ENCODE results near the gene AREG.

DNA sequence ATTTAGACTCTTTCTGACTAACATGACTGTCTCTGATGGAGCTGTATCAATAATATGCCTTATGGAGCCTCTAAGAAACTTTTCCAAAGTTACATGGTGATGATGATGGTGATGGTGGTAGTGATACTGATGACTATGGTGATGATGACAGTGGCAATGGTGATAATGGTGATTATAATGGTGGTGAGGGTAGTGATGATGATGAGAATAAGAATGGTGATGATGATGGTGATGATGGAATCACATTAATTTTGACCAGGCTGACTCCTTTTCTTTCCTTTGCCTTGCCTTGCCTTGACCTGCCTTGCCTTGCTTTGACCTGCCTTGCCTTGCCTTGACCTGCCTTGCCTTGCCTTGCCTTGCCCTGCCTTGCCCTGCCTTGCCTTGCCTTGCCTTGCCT lies 31.7 kb upstream of the AREG start:
- TF ChIP-seq, protein P1, sequence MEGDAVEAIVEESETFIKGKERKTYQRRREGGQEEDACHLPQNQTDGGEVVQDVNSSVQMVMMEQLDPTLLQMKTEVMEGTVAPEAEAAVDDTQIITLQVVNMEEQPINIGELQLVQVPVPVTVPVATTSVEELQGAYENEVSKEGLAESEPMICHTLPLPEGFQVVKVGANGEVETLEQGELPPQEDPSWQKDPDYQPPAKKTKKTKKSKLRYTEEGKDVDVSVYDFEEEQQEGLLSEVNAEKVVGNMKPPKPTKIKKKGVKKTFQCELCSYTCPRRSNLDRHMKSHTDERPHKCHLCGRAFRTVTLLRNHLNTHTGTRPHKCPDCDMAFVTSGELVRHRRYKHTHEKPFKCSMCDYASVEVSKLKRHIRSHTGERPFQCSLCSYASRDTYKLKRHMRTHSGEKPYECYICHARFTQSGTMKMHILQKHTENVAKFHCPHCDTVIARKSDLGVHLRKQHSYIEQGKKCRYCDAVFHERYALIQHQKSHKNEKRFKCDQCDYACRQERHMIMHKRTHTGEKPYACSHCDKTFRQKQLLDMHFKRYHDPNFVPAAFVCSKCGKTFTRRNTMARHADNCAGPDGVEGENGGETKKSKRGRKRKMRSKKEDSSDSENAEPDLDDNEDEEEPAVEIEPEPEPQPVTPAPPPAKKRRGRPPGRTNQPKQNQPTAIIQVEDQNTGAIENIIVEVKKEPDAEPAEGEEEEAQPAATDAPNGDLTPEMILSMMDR (conservative IDR thresholded peaks at IDR 0.05; ENCODE audit: low read depth, low read length) = no peak
- TF ChIP-seq MAZ (IDR thresholded peaks at IDR 0.05; ENCODE audit: borderline replicate concordance, low read depth, low read length) = no peak
- TF ChIP-seq, protein P2, sequence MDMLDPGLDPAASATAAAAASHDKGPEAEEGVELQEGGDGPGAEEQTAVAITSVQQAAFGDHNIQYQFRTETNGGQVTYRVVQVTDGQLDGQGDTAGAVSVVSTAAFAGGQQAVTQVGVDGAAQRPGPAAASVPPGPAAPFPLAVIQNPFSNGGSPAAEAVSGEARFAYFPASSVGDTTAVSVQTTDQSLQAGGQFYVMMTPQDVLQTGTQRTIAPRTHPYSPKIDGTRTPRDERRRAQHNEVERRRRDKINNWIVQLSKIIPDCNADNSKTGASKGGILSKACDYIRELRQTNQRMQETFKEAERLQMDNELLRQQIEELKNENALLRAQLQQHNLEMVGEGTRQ (IDR thresholded peaks at IDR 0.05; ENCODE audit: low read depth, low read length) = no peak

Measured in IMR-90 (cell line).